ENCODE data around the gene PASD1. TPM values are rescaled to one million over a fixed set of nuclear protein-coding genes. Genes with fewer than 3 reads are reported as not detected.

Gene PASD1, protein sequence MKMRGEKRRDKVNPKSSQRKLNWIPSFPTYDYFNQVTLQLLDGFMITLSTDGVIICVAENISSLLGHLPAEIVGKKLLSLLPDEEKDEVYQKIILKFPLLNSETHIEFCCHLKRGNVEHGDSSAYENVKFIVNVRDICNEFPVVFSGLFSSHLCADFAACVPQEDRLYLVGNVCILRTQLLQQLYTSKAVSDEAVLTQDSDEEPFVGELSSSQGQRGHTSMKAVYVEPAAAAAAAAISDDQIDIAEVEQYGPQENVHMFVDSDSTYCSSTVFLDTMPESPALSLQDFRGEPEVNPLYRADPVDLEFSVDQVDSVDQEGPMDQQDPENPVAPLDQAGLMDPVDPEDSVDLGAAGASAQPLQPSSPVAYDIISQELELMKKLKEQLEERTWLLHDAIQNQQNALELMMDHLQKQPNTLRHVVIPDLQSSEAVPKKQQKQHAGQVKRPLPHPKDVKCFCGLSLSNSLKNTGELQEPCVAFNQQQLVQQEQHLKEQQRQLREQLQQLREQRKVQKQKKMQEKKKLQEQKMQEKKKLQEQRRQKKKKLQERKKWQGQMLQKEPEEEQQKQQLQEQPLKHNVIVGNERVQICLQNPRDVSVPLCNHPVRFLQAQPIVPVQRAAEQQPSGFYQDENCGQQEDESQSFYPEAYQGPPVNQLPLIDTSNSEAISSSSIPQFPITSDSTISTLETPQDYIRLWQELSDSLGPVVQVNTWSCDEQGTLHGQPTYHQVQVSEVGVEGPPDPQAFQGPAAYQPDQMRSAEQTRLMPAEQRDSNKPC
- total RNA-seq = not detected in 2 replicates

DNA sequence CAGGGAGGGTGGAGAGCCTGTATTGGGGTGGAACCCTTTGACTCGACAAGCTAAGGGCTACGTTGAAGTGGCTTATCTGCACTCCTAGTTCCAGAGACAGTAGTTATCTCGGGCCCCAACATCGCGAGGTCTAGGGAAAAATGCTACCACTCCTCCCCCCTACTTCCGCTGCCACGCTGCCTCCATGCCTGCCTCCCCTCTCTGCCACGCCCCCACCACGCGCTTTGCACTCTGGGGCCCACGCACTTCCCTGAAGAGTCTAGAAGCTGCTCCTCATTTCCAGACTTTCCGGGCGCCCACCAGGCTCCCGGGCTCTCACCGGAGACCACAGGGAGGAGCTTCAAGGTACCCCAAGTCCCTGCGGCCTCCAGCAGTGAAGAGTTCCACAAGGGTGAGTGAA lies at the start of gene PASD1:
TSS of gene PASD1 (plus strand) at position 227 of the 400 bp plus-strand sequence. CDS start 37,879 bp downstream, outside the sequence.

DNA sequence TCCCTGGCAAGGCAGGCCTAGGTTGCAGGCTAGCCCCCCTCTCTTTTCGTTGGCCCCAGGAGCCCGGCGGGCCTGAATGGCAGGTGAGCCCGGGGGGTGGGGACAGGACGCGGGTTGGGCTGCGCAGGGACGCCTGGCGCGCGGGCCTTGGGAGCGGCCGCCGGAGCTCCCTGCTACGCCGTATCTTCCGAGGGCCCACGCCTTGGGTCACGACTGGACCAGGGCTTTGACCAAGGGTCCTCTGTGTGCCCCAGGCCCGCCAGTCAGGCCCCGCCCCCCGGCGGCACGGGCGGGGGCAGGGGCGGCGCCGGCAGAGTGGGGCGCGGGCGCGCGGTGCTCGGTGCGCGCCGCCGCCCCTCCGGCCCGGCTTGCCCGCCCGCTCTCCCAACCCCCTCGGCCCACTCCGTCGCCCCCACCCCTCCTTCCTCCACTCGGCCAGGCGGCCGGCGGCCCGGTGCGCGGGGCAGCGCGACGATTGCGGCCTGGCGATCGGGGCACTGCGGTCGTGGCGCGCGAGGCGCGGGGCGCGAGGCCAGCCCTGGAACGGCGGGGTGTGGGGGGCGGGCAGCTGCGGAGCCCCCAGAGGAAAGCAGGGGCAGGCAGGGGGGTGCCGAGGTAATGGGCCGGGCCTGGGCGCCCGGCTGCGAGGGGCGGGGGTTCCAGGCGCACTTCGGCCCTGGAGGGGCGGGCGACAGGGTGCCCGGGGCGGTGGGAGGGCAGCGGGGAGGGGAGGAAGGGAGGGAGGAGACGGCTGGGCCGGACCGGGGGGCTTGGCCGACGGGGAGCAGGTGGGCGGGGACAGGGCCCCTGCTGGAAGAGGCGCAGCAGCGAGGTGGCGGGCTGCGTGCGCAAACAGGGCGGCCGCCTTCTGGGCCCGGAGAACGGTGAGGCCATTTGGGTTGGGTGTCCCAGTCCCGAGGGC lies 131.4 kb downstream of the PASD1 start, which contains the start of gene PRRG3:
TSS of gene PRRG3 (plus strand) at position 798 of the 922 bp plus-strand sequence. CDS start 3,357 bp downstream, outside the sequence.

DNA sequence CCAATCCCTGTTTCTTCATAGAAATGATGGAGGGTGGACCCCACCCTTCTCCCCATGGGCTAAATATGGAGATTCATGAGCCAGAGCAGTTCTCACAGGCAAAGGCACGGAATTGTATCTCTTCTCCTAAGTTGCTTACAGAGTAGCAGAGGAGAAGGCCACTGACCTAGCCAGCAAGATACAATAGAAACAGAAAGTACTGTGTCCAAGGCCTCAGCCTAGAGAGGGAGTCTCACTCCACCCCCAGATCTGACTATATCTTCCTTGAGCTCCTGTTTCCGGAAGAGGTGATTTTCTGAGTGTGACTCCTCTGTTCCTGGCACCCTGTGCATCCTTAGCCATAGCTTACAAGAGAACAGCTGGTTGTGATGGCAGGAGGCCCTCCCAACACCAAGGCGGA lies 152.3 kb downstream of the PASD1 start, which contains the start of gene FATE1:
TSS of gene FATE1 (plus strand) at position 284 of the 400 bp plus-strand sequence. CDS start at position 369, 85 bp downstream.

Other genes starting within 250 kb of the PASD1 start
- 48.7 and 59.3 TPM in 2 replicates for gene VMA21, start 166.5 kb upstream of the PASD1 start, total RNA-seq
- not detected in 2 replicates for gene PRRG3, start 131.8 kb downstream of the PASD1 start, total RNA-seq
- not detected in 2 replicates for gene FATE1, start 152.4 kb downstream of the PASD1 start, total RNA-seq
- not detected in 2 replicates for gene CNGA2, start 171.1 kb downstream of the PASD1 start, total RNA-seq